Thyroid gland (tissue), 4 donors: Measurements from ENCODE around the gene ATP10B. TPM values are rescaled to one million over a fixed set of nuclear protein-coding genes. Genes with fewer than 3 reads are reported as not detected.

Experiments used
- DNase-seq, 2 donors: peaks; one replicate each; pipeline ENCODE4 v3.0.0-alpha.2; 2019
- H3K27ac ChIP-seq, 3 donors: fragments of 200-600 bp; sonication (generic); 1 replicate in 2 of 3; 2 replicates in 1 of 3; pipeline ENCODE4 v1.5.1; 2016 to 2019; ENCODE audit warnings: mild to moderate bottlenecking in 1 of 3, moderate library complexity in 1 of 3
- H3K27me3 ChIP-seq: fragments of 200-600 bp; sonication (generic); one replicate; pipeline ENCODE4 v1.5.1; 2019
- H3K36me3 ChIP-seq, 2 donors: fragments of 200-600 bp; sonication (generic); one replicate each; pipeline ENCODE4 v1.5.1; 2016 to 2019
- H3K4me1 ChIP-seq, 2 donors: fragments of 200-600 bp; sonication (generic); one replicate each; pipeline ENCODE4 v1.5.1; 2017 to 2019
- H3K4me3 ChIP-seq, 3 donors: fragments of 200-600 bp; sonication (generic); replicated peaks in 1 of 3; 1 replicate in 2 of 3; 2 replicates in 1 of 3; pipeline ENCODE4 v1.5.1; 2016; ENCODE audit warnings: mild to moderate bottlenecking in 1 of 3
- H3K9me3 ChIP-seq: fragments of 200-600 bp; sonication (generic); one replicate; pipeline ENCODE4 v1.5.1; 2017
- POLR2A ChIP-seq, 2 donors: fragments of 450-650 bp; IDR thresholded peaks; one replicate each; pipeline ENCODE4 v1.6.1; 2017; ENCODE audit warnings: antibody characterized with exemption in 2 of 2, mild to moderate bottlenecking in 2 of 2, moderate library complexity in 1 of 2
- WGBS, 2 donors: methylation state at CpG; one replicate each; pipeline ENCODE4 v1.1.5; 2017; 5-methylcytosine and 5-hydroxymethylcytosine counted together
- intact Hi-C: fragments of 100-400 bp; cut with DNase I; formaldehyde crosslinking; loops from one replicate; pipeline ENCODE4 v1.15.1; 2023
- total RNA-seq, 4 donors: library from RNA; depleted of rRNA; stranded (reverse); fragments of >200 nt; gene quantifications; one replicate each; pipeline ENCODE4 v1.2.3, GENCODE V29; 2016
- TF ChIP-seq, protein P1 (sequence below), 6 experiments: fragments of 200-600 bp in 3 of 6; fragments of 450-650 bp in 3 of 6; sonication (generic) in 3 of 6; IDR thresholded peaks; one replicate each; pipeline ENCODE4 v1.5.1; 2016 to 2019; ENCODE audit warnings: antibody characterized with exemption in 6 of 6, mild to moderate bottlenecking in 2 of 6, inconsistent platforms in 1 of 6, moderate library complexity in 1 of 6

Gene ATP10B
- total RNA-seq, 4 donors from 2014 or later = 0.13 to 0.42 (median 0.15) TPM; not detected in 1

- no peaks in the 10 kb centered on the region for H3K9me3 ChIP-seq
- H3K4me3 ChIP-seq = no peak overlapping the region
- intact Hi-C loops = no loop called here
- WGBS, 2 donors = 0 to 87% methylated on average over 1 of the region's 1 CpG
- H3K4me1 ChIP-seq = no peaks in the 10 kb centered on the region
- H3K27me3 ChIP-seq = no peaks in the 10 kb centered on the region
- DNase-seq = no peak
- no peaks in the 10 kb centered on the region for H3K36me3 ChIP-seq
- TF ChIP-seq POLR2A (IDR thresholded peaks at IDR 0.05) = no peak
- TF ChIP-seq, protein P1, sequence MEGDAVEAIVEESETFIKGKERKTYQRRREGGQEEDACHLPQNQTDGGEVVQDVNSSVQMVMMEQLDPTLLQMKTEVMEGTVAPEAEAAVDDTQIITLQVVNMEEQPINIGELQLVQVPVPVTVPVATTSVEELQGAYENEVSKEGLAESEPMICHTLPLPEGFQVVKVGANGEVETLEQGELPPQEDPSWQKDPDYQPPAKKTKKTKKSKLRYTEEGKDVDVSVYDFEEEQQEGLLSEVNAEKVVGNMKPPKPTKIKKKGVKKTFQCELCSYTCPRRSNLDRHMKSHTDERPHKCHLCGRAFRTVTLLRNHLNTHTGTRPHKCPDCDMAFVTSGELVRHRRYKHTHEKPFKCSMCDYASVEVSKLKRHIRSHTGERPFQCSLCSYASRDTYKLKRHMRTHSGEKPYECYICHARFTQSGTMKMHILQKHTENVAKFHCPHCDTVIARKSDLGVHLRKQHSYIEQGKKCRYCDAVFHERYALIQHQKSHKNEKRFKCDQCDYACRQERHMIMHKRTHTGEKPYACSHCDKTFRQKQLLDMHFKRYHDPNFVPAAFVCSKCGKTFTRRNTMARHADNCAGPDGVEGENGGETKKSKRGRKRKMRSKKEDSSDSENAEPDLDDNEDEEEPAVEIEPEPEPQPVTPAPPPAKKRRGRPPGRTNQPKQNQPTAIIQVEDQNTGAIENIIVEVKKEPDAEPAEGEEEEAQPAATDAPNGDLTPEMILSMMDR (IDR thresholded peaks at IDR 0.05) = no peak
- H3K27ac ChIP-seq = no peak overlapping the region
Measured at GRCh38 chr5:160757194-160757593, 94.8 kb downstream of the ATP10B start.

DNA sequence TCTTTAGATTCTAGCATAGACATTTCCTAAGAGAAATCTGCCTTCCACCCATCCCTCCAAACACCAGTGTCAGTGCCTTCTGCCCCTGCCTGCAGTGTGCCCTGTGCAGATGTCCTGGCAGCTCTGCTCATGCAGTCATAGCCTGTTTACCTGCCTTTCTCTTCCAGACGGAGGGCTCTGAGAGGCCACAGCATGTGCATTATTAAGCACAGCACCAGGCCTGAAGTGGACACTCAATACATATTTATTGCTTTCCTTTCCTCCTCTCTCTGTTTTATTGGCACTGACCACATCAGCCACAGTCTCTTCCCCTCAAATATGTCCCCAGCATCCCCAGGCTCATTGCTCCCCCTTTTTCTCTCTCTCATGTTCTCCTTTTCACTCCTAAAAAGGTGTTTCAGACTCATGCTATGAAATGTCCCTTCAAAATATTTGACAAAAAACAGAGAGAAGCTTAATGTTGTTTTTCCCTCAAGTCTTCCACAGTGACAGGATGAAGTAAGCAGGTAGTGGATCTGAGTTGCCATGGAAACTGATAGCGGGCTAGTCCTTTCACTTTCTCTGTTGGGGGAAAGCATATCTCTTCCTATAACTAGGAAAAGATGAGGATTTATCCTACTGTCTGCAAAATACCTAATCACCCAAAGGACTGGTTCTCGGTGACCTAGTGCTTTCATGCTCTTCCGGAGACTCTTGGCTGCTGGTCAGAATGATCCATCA is 100.9 kb downstream of the ATP10B start:
- intact Hi-C loops = no loop called here
- 56 to 58% methylated on average over 4 of the region's 4 CpGs for WGBS, 2 donors
- no peak overlapping the region for H3K4me3 ChIP-seq

GRCh38 chr5:160749682-160750081 is 102.3 kb downstream of the ATP10B start:
- TF ChIP-seq POLR2A (IDR thresholded peaks at IDR 0.05) = no peak
- TF ChIP-seq, protein P1 (IDR thresholded peaks at IDR 0.05) = no peak
- Histone ChIP-seq H3K27ac (no peak overlapping the region), H3K27me3 (no peaks in the 10 kb centered on the region), H3K9me3 (no peaks in the 10 kb centered on the region), H3K36me3 (no peaks in the 10 kb centered on the region), H3K4me3 (no peak overlapping the region), H3K4me1 (peaks cover 0 to 2% of the 10 kb centered on the region in 2 donors)
- WGBS, 2 donors = 94 to 96% methylated on average over 5 of the region's 5 CpGs
- intact Hi-C loops = no loop called here
- DNase-seq = no peak

More for the DNA sequence above, 100.9 kb downstream of the ATP10B start:
- TF ChIP-seq, protein P1 (IDR thresholded peaks at IDR 0.05) = no peak
- no peak for TF ChIP-seq POLR2A (IDR thresholded peaks at IDR 0.05)
- H3K9me3 ChIP-seq = no peaks in the 10 kb centered on the region
- H3K4me1 ChIP-seq = no peaks in the 10 kb centered on the region
- H3K36me3 ChIP-seq = no peaks in the 10 kb centered on the region
- no peak for DNase-seq
- no peaks in the 10 kb centered on the region for H3K27me3 ChIP-seq
- H3K27ac ChIP-seq = no peak overlapping the region

GRCh38 chr5:160749026-160749425 is 103.0 kb downstream of the ATP10B start:
- intact Hi-C loops = no loop called here
- no peaks in the 10 kb centered on the region for H3K9me3 ChIP-seq

GRCh38 chr5:160747987-160748386 is 104.0 kb downstream of the ATP10B start:
- no peak overlapping the region for H3K4me3 ChIP-seq
- TF ChIP-seq, protein P1 (IDR thresholded peaks at IDR 0.05) = no peak
- TF ChIP-seq POLR2A (IDR thresholded peaks at IDR 0.05) = no peak
- H3K9me3 ChIP-seq = no peaks in the 10 kb centered on the region
- intact Hi-C loops = no loop called here
- 78 to 85% methylated on average over 9 to 10 of the region's 10 CpGs for WGBS, 2 donors
- no peaks in the 10 kb centered on the region for H3K27me3 ChIP-seq
- peaks cover 8 to 19% of the 10 kb centered on the region in 2 donors for H3K4me1 ChIP-seq
- H3K27ac ChIP-seq = no peak overlapping the region
- H3K36me3 ChIP-seq = no peaks in the 10 kb centered on the region
- no peak for DNase-seq

More at GRCh38 chr5:160749026-160749425, 103.0 kb downstream of the ATP10B start:
- peaks cover 5 to 8% of the 10 kb centered on the region in 2 donors for H3K4me1 ChIP-seq
- H3K36me3 ChIP-seq = no peaks in the 10 kb centered on the region
- H3K4me3 ChIP-seq = no peak overlapping the region
- no peak overlapping the region for H3K27ac ChIP-seq
- WGBS, 2 donors = 93 to 97% methylated on average over 3 of the region's 3 CpGs
- H3K27me3 ChIP-seq = no peaks in the 10 kb centered on the region
- TF ChIP-seq, protein P1 (IDR thresholded peaks at IDR 0.05) = no peak
- no peak for TF ChIP-seq POLR2A (IDR thresholded peaks at IDR 0.05)
- no peak for DNase-seq
